T-helper 9 cell (primary cell): Measurements from ENCODE around the gene TAS2R41.

Source experiments
- DNase-seq: peaks from one replicate; pipeline ENCODE4 v3.0.0-alpha.2; 2020

Gene TAS2R41

DNA sequence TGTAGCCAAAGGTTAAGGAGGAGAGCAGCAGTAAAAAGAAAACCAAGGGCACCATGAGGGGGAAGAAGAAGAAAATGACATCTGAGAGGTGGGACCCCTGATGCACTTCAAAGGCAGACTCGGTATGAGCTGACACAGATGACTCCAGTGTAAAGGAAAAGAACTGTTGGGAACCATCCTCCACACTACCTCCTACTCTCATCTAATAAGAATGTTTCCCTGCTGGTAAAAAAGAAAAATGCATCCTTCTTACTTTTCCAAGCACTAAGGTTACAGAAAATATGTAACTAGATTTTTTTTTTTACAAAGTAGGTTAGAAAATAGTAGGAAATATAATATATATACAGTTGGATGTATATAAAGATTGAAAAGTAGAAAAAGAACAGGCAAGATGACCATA is 16.9 kb downstream of the TAS2R41 start:
- DNase-seq, result no peak

DNA sequence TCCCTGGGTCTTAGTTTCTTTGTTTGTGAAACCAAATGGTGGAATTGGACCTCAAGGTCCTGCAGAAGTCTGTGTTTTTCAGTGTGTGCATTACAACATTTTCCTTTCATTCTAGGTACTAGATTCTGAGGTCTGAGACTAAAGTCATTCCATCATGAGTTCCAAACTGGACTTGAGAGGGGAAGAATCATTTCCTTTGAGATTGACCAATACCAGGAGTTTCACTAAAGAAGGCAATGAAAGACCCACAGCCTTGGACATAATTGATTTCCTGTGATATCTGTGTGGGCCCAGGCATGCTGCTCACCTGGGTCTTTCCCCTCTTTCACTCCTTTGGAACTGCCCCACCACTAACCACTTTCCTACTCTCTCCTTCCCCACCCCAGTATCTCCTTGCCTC is 18.2 kb downstream of the TAS2R41 start:
- no peak for DNase-seq

DNA sequence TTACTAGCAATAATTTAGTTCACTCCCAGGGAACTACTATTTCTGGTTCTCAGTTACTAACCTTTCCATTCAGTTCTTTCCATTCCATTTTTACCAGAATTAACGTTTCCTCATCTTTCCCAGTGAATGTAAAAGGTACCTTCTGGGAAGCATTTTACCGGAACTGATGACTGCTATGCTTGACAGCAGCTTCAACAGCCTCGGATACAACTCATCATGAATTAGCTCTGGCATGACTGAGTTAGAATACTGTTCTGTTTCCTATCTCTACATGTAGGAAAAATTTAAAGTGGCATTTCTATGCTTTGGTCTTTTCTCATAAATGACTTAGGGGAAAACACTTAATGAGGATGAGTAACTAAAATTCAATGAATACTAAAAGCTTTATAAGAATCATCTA is 18.6 kb downstream of the TAS2R41 start:
- no peak for DNase-seq

- DNase-seq, result no peak
Measured at GRCh38 chr7:143497008-143497795, 19.5 kb downstream of the TAS2R41 start.

DNA sequence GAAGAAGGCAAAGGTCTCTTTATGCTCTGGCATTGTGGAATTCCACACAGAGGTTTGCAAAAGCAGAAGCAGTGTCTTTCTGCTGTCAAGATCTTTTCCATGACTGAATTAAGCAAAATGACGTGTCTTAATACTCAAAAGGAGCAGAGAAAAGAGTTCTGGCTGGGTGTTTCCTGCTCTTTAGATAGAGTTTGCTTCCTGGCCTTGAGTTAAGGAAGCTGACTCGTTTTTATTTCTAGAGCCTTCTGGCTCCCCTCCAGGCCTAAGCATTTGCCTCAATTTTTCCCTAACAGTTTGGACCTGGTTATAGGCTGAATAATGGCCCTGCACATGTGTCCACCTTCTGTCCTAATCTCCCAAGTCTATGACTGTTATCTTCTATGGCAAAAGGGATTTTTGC is 21.6 kb downstream of the TAS2R41 start:
- DNase-seq, result no peak

- no peak for DNase-seq
Measured at GRCh38 chr7:143499743-143500348, 22.2 kb downstream of the TAS2R41 start.

GRCh38 chr7:143503261-143503660 is 25.6 kb downstream of the TAS2R41 start:
- no peak for DNase-seq

GRCh38 chr7:143504215-143504936 is 26.7 kb downstream of the TAS2R41 start:
- DNase-seq, result no peak

GRCh38 chr7:143504937-143505297 is 27.2 kb downstream of the TAS2R41 start:
- no peak for DNase-seq

DNA sequence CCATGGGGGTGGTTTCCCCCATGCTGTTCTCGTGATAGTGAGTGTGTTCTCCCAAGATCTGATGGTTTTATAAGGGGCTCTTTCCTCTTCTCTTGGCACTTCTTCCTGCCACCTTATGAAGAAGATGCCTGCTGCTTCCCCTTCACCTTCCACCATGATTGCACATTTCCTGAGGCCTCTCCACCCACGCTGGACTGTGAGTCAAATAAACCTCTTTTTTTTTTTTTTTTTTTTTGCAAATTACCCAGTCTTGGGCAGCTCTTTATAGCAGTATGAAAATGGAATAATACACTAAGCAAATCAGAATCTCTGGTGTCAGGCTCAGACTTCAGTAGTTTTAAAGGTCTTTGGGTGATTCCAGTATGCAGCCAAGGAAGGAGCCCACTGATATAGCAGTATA is 28.2 kb downstream of the TAS2R41 start:
- DNase-seq, result no peak

DNA sequence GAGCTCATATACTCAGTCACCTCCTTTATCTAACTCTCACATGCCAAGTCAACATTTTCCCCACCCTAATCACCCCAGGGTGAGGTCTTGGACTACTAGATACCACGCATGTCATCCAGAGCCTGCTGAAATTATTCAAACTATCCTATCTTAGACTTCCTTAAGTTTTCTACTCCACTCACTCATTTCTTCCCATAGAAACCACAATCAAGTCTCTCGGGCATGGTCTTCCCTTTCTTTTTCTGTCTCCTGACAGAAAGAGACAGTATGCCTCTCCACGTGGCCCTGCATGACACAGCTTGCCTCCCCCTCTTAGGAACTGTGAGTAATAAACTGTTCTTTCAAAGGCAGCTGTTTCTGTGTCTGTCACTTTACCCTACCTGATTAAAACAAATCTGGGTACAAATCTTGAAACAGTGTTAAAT is 29.4 kb downstream of the TAS2R41 start:
- no peak for DNase-seq

- no peak for DNase-seq
Measured at GRCh38 chr7:143507534-143508055, 29.9 kb downstream of the TAS2R41 start.

- DNase-seq, result no peak
Measured at GRCh38 chr7:143510854-143511592, 33.4 kb downstream of the TAS2R41 start.

DNA sequence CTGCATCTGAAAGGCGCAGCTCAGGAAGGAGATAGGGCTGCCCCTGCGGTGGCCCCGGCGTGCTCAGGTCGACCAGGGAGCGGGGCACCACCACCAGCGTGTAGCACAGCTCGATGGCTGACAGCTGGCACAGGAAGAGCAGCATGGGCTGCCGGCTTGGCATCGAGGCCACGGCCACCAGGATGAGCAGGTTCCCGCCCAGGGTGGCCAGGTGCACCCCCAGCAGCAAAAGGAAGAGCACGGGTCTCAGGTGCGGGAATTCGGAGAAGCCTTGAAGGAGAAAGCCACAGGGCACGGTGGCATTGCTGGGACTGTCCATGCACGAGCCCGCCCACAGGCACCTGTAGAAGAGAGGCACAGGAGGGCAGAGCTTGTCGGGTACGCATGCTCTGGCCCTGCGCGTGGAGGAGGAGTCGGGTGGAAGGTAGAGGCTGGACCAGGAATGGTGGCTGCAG is 33.9 kb downstream of the TAS2R41 start:
- DNase-seq, result no peak

GRCh38 chr7:143512488-143513340 is 35.0 kb downstream of the TAS2R41 start:
- DNase-seq, result no peak

DNA sequence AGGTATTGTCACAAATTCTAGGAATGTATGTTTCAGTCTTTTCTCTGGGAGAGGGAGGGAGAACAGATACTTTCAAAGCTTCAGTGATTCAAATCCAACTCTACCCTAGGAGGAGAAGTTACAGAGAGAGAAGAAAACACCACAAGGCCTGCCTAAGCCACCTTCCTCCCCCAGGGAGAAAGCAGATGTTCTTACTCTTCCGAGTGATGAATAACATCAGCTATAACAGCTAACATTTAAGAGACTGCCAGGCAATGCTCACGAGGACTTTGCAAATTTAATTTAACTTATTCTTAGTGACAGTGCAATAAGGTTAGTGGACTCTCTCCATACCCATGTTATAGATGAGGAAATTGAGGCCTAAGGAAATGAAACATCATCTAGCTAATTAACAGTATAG is 36.8 kb downstream of the TAS2R41 start:
- no peak for DNase-seq

GRCh38 chr7:143514995-143515735 is 37.5 kb downstream of the TAS2R41 start:
- no peak for DNase-seq

DNA sequence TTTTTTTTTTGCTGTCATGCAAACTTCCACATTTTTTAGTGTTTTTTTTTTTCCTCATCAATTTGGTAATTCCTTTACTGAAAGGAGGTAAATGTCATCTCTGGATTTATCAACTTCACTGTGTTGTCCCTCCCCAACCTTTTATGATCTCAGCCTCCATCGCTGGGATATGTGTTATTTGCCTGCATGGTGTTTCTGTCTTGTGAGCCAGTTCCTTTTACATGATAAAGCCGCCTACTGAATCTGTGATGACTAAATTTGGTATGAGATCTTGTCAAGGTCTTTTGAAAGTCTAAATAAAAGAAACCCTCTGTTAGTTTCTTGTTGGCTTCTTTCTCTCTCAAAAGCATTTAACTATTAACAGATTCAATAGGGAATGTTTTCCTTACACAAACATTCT is 39.3 kb downstream of the TAS2R41 start:
- DNase-seq, result no peak

DNA sequence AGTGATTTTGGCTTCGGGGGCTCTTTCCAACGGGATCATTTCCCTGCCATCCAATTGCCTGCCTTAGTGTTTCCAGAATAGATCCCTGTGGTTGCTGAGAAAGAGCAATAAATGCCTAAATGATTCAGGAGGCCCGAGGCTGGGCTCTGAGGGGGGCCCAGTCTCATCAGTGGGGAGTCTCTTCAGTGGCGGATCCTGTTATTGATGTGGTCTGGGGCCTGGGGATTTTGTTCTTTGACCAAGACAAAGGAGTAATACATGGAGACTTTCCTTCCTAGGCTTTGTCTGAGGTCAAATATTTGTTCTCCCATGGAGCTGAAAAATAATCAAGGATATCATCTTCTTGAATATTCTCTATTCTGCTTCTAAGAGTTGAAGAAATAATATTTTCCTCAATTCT is 40.8 kb downstream of the TAS2R41 start:
- no peak for DNase-seq

DNA sequence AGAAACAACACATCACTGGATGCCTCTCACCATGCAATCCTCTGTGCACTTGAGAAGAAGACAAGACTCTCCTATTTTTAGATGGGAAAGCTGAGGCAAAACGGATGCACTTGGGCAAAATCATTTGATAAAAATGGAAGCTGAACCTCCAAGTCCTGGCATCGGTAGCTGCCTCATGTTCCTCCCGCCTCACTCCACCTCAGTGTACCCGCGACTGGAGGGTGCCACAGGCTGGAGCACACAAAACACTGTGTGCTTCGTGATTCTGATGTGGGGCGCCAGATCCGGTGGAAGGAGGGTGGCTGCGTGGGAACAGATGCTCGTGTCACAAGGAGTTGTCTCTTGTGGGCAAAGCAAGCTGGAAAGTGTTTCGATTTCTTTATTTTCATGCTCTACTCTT is 41.3 kb downstream of the TAS2R41 start:
- no peak for DNase-seq
